AG09309 (cell line): ENCODE measurements around the gene MYO3B.

Source experiments
- DNase-seq: peaks from one replicate; pipeline ENCODE4 v3.0.0-alpha.2; 2010; ENCODE audit warnings: low read depth
- H3K4me3 ChIP-seq: 2 replicates; pipeline ENCODE4 v1.5.1; 2011; ENCODE audit warnings: mild to moderate bottlenecking, low read depth, low read length, moderate library complexity; ENCODE audit not compliant: control insufficient read depth
- TF ChIP-seq, protein P1 (sequence below): IDR thresholded peaks from 2 replicates; pipeline ENCODE4 v1.5.1; 2011; ENCODE audit warnings: mild to moderate bottlenecking, low read depth, low read length, inconsistent platforms; ENCODE audit not compliant: insufficient read depth, control insufficient read depth; ENCODE audit errors: missing control alignments

MYO3B gene

DNA sequence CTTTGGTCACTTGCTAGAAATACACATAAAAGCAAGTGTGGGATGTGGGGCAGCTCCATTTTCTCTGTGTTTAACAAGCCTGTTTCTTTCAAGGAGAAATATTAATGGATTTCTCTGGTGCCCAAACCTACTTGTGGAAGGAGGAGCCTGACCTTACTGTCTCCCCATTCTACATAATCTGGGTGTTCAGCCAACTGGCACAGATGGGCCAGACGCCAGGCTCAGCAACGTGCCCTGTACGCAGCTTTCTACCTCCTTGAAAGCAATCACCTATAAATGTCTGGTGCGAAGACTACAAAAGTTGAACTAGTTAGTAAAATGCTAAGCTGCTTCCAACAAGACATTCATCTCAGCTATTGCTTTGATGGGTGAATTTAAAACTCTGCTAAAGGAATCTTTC, 33.2 kb upstream of the MYO3B start:
- no peak for DNase-seq
- no peak overlapping the region for H3K4me3 ChIP-seq
- TF ChIP-seq, protein P1, sequence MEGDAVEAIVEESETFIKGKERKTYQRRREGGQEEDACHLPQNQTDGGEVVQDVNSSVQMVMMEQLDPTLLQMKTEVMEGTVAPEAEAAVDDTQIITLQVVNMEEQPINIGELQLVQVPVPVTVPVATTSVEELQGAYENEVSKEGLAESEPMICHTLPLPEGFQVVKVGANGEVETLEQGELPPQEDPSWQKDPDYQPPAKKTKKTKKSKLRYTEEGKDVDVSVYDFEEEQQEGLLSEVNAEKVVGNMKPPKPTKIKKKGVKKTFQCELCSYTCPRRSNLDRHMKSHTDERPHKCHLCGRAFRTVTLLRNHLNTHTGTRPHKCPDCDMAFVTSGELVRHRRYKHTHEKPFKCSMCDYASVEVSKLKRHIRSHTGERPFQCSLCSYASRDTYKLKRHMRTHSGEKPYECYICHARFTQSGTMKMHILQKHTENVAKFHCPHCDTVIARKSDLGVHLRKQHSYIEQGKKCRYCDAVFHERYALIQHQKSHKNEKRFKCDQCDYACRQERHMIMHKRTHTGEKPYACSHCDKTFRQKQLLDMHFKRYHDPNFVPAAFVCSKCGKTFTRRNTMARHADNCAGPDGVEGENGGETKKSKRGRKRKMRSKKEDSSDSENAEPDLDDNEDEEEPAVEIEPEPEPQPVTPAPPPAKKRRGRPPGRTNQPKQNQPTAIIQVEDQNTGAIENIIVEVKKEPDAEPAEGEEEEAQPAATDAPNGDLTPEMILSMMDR: no peak

DNA sequence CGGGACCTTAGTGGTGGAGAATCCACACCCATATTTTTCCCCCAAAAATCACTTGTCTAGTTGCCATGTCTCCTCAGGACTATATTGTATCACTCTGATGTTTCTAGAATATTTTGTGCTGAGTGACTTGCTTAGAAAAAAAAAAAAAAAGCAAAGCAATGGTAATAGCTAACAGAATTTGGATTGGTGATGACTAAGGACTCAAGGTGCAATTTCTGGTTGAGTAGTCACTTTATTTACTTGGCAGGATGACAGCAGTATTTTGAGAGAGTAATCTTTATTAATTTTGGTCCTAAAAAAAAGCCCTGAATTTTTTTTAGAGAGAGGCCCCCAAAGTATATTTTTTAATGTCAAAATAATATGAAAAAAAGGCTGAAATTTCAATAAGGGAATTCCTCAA, 32.8 kb upstream of the MYO3B start:
- TF ChIP-seq, protein P1: no peak
- no peak for DNase-seq
- H3K4me3 ChIP-seq: no peak overlapping the region

- TF ChIP-seq, protein P1: no peak
- DNase-seq: no peak
- H3K4me3 ChIP-seq: no peak overlapping the region
Observed at GRCh38 chr2:170145675-170146432, 32.1 kb upstream of the MYO3B start.

GRCh38 chr2:170146784-170147183, 31.2 kb upstream of the MYO3B start:
- TF ChIP-seq, protein P1: no peak
- H3K4me3 ChIP-seq: no peak overlapping the region
- DNase-seq: no peak

DNA sequence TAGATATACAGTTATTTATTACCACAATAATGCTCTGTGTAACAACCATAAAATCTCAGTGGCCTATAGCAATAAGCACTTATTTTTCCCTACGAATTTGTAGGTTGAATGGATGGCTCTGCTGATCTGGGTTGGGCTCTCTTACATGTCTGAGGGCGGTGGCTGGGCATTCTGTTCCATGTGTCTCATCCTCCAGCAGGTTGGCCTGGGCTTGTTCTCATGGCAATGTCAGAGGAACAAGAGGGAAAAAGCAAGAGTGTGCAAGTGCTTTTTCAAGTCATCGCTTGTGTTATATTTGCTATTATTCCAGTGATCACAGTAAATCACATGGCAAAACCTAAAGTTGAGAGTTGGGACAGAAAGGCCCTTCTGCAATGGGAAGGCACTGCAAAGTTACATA, 30.4 kb upstream of the MYO3B start:
- TF ChIP-seq, protein P1: no peak
- H3K4me3 ChIP-seq: no peak overlapping the region
- no peak for DNase-seq

- H3K4me3 ChIP-seq: no peak overlapping the region
- no peak for DNase-seq
- TF ChIP-seq, protein P1: no peak
Observed at GRCh38 chr2:170148161-170148560, 29.8 kb upstream of the MYO3B start.

DNA sequence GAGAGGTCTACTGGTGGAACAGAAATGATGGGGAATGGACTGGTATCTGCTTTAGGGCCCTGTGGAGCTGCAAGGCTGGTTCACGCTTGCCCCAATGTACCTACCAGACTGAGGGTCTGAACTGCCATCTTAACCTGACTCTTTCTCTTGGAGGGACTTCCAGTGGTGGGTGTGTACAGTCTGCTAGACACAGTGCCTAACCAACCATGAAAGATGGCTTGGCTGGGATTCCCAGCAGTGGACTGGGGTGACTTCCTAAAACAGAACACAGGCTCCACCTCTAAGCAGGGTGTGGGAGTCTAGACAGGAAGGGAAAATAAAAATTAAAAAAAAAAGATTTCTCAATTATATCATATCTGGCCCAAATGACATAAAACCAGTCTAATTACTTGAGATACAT, 25.5 kb upstream of the MYO3B start:
- no peak for DNase-seq
- TF ChIP-seq, protein P1: no peak
- H3K4me3 ChIP-seq: no peak overlapping the region
